Upper lobe of left lung (tissue), 6 donors: Measurements from ENCODE around the gene ZHX3. TPM values are rescaled to one million over a fixed set of nuclear protein-coding genes. Genes with fewer than 3 reads are reported as not detected.

Experiments used
- ATAC-seq, 2 donors: fragments of 200-7000 bp; cut with Tn5 transposase; one replicate each; pipeline ENCODE4 v1.9.1; 2022; ENCODE audit warnings: mild to moderate bottlenecking in 2 of 2, moderate library complexity in 2 of 2; ENCODE audit not compliant: low FRiP score in 2 of 2
- DNase-seq, 2 donors: peaks; one replicate each; pipeline ENCODE4 v3.0.0-alpha.2; 2019 to 2020
- H3K27ac ChIP-seq, 4 donors: fragments of 200-600 bp; sonication (generic); one replicate each; pipeline ENCODE4 v1.5.1; 2016 to 2019
- H3K27me3 ChIP-seq, 4 donors: fragments of 200-600 bp; sonication (generic); one replicate each; pipeline ENCODE4 v1.5.1; 2017 to 2019
- H3K36me3 ChIP-seq, 4 donors: fragments of 200-600 bp; sonication (generic); one replicate each; pipeline ENCODE4 v1.5.1; 2016 to 2019
- H3K4me1 ChIP-seq, 4 donors: fragments of 200-600 bp; sonication (generic); one replicate each; pipeline ENCODE4 v1.5.1; 2018 to 2019
- H3K4me3 ChIP-seq, 4 donors: fragments of 200-600 bp; sonication (generic); one replicate each; pipeline ENCODE4 v1.5.1; 2017 to 2019; ENCODE audit warnings: mild to moderate bottlenecking in 2 of 4, moderate library complexity in 1 of 4
- H3K9me3 ChIP-seq, 4 donors: fragments of 200-600 bp; sonication (generic); one replicate each; pipeline ENCODE4 v1.5.1; 2018 to 2019
- EP300 ChIP-seq, 4 donors: sonication (generic); formaldehyde crosslinking; IDR thresholded peaks; one replicate each; pipeline ENCODE4 v1.5.1; 2017; ENCODE audit warnings: antibody characterized with exemption in 4 of 4, control low read depth in 2 of 4
- POLR2A ChIP-seq, 4 donors: fragments of 450-650 bp; IDR thresholded peaks; one replicate each; pipeline ENCODE4 v1.5.1; 2016 to 2017; ENCODE audit warnings: antibody characterized with exemption in 4 of 4, mild to moderate bottlenecking in 2 of 4
- POLR2AphosphoS5 ChIP-seq, 2 donors: sonication (generic); formaldehyde crosslinking; IDR thresholded peaks; one replicate each; pipeline ENCODE4 v1.5.1; 2017; ENCODE audit warnings: antibody characterized with exemption in 2 of 2
- WGBS, 2 donors: methylation state at CpG; one replicate each; pipeline ENCODE4 v1.1.5; 2017 to 2018; 5-methylcytosine and 5-hydroxymethylcytosine counted together
- total RNA-seq, 6 donors: library from RNA; depleted of rRNA in 4 of 6; stranded (reverse); fragments of >200 nt in 4 of 6; gene quantifications; one replicate each; pipeline versions ENCODE4 v1.1.0 to v1.2.1, GENCODE V29; 2016 to 2021
- TF ChIP-seq, protein P1 (sequence below), 6 experiments: fragments of 450-650 bp in 4 of 6; fragments of 200-600 bp in 2 of 6; sonication (generic) in 2 of 6; IDR thresholded peaks; one replicate each; pipeline ENCODE4 v1.5.1; 2016 to 2019; ENCODE audit warnings: antibody characterized with exemption in 6 of 6
- donor health status: DM: no; HTN: no; CAD: no; lungs with moderate emphysema.
- donor health status: DM: no; HTN: yes; CAD: no; lungs with severe emphysema.

Gene ZHX3
- total RNA-seq, 6 donors from 2014 or later: 30.4 to 57.5 (median 44.9) TPM

DNA sequence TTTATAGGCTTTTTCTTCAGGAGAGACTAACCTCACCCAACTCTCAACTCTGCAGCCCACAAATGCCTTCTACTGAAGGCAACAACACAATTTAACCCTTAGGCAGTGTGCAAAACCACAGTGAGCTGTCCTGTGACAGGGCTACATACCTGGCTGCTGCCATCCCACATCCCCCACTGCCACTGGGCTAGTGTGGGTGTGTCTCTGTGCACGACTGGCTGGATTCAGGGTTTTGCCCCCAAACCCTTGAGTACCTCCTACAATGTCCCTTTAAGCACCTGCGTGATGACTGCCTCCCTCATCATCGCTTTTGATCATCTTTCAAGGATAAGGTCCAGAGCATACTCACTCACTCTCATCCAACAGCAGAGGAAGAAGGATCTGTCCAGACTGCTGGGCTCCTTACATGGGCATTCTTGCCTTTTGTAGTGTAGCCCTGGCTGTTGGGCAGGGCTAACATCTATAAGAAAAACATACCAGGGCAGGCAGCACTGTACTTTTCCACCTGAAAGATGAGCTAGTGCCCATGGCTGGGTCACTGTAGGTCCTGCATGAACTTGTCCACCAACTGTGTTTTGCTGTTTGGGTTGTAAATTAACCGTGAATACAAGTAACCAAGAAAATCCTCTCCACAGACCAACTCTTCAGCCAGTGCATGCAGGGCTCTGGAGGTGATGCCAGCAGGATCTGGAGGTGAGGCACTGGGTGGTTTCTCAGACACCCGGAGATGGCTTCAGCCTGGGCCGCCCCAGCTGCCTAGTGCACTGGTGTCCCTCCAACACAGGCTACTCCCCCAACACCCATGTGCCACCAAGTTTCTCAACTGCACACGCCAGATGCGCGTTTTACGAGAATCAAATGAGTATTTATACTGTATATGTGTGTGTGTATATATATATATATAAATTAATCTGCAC, 135.0 kb downstream of the ZHX3 start:
- peaks cover 0 to 14% (median 9%) of the 10 kb centered on the region in 4 donors for H3K4me1 ChIP-seq
- DNase-seq: no peak
- H3K4me3 ChIP-seq: no peak overlapping the region
- WGBS, 2 donors: 94% methylated on average over 9 to 10 of the region's 10 CpGs
- no peak overlapping the region for H3K27ac ChIP-seq
- no peak for ATAC-seq
- no peaks in the 10 kb centered on the region for H3K9me3 ChIP-seq
- no peaks in the 10 kb centered on the region for H3K27me3 ChIP-seq
- peaks cover 0 to 15% (median 6%) of the 10 kb centered on the region in 4 donors for H3K36me3 ChIP-seq
- TF ChIP-seq, protein P1, sequence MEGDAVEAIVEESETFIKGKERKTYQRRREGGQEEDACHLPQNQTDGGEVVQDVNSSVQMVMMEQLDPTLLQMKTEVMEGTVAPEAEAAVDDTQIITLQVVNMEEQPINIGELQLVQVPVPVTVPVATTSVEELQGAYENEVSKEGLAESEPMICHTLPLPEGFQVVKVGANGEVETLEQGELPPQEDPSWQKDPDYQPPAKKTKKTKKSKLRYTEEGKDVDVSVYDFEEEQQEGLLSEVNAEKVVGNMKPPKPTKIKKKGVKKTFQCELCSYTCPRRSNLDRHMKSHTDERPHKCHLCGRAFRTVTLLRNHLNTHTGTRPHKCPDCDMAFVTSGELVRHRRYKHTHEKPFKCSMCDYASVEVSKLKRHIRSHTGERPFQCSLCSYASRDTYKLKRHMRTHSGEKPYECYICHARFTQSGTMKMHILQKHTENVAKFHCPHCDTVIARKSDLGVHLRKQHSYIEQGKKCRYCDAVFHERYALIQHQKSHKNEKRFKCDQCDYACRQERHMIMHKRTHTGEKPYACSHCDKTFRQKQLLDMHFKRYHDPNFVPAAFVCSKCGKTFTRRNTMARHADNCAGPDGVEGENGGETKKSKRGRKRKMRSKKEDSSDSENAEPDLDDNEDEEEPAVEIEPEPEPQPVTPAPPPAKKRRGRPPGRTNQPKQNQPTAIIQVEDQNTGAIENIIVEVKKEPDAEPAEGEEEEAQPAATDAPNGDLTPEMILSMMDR (IDR thresholded peaks at IDR 0.05): no peak
- TF ChIP-seq POLR2AphosphoS5 (IDR thresholded peaks at IDR 0.05): no peak
- no peak for TF ChIP-seq POLR2A (IDR thresholded peaks at IDR 0.05)
- TF ChIP-seq EP300 (IDR thresholded peaks at IDR 0.05): no peak

DNA sequence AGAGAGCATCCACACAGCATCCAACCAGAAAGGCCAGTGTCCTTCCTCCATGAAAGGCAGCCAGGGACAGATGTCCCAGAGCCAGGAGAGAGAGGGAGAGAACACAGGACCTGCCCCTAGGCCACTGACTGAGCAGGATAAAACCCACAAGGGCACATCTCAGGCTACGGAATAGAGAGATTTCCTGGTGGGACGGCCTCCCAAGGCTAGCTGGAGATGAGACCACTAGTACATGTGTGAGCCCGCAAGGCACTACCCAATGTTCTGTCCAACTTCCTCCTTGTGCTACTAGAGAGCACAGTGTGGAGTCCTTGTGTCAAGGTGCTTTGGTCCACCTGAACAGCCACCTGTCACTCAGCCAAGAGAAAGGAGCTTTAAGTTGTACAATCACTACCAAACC, 136.0 kb downstream of the ZHX3 start:
- no peaks in the 10 kb centered on the region for H3K27me3 ChIP-seq
- 82 to 100% methylated on average over 3 of the region's 3 CpGs for WGBS, 2 donors
- peaks cover 0 to 14% (median 13%) of the 10 kb centered on the region in 4 donors for H3K4me1 ChIP-seq
- no peak overlapping the region for H3K4me3 ChIP-seq
- TF ChIP-seq POLR2A (IDR thresholded peaks at IDR 0.05): no peak
- no peak for TF ChIP-seq POLR2AphosphoS5 (IDR thresholded peaks at IDR 0.05)
- TF ChIP-seq, protein P1 (IDR thresholded peaks at IDR 0.05): no peak
- no peak for TF ChIP-seq EP300 (IDR thresholded peaks at IDR 0.05)
- H3K36me3 ChIP-seq: peaks cover 0 to 22% (median 9%) of the 10 kb centered on the region in 4 donors
- H3K27ac ChIP-seq: no peak overlapping the region
- H3K9me3 ChIP-seq: no peaks in the 10 kb centered on the region
- DNase-seq: peak in 1 of 2 donors; percentile 22
- no peak for ATAC-seq

DNA sequence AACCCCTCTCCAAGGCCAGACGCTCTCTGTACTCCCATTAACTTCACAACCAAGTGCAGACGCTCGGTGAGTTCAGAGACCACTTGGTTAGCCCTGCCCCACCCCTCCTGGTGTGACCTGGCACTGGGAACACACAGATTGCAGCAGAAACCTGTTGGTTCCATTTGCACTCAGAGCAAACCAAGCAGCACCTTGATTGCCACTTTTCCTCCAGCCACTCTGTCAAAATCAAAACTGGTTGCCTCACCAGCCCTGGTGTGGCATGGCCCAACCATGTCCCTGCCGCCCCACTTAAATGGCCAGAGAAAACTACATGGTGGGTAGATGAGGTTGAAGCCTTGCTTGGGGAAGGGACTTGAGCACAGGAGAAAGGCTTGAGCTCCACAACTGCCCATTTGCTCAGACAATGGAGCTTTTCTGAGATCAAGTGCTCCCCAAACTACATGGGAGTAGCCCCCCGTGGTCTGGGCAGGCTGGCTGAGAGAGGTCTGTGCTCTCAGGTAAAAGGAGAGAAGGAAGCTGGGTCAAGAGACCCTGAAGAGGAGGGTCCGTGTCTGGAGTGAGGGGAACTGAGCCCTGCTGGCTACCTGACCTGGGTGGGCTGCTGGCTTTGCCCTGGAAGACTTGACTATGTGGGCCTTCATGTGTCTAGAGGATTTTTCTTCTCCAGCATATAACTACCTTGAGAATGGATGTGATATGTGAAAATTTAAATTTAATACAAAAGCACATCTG, 136.8 kb downstream of the ZHX3 start:
- ATAC-seq: no peak
- Histone ChIP-seq H3K4me3 (no peak overlapping the region), H3K9me3 (no peaks in the 10 kb centered on the region), H3K27ac (peak overlapping the region in 2 of 4 donors; percentile 12 to 24), H3K27me3 (no peaks in the 10 kb centered on the region), H3K4me1 (peaks cover 0 to 14% (median 13%) of the 10 kb centered on the region in 4 donors), H3K36me3 (peaks cover 0 to 30% (median 13%) of the 10 kb centered on the region in 4 donors)
- TF ChIP-seq POLR2AphosphoS5 (IDR thresholded peaks at IDR 0.05) (no peak), POLR2A (IDR thresholded peaks at IDR 0.05) (no peak), EP300 (IDR thresholded peaks at IDR 0.05) (no peak)
- TF ChIP-seq, protein P1 (IDR thresholded peaks at IDR 0.05): no peak
- 84 to 85% methylated on average over 5 to 6 of the region's 6 CpGs for WGBS, 2 donors
- DNase-seq: peak in 1 of 2 donors; percentile 31

DNA sequence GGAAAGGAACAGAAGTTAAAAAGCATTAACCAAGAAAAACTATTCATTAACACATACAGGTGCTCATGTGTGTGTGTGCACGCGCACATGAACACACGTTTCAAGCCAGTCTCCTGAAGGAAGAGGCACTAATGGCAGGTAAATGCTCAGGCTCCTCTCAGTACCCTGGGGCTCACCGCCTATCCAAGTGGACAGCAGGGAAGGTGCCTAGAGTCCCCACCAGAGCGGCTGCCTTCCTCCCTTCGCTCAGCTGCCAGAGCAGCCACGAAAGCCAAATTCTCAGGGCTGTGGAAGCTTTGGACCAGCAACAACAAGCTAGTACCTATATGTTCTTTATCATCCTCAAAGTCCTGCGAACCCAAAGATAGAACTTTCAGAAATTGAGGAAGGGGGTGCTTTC, 137.6 kb downstream of the ZHX3 start:
- H3K27me3 ChIP-seq: no peaks in the 10 kb centered on the region
- H3K4me1 ChIP-seq: peaks cover 0 to 14% (median 13%) of the 10 kb centered on the region in 4 donors
- H3K9me3 ChIP-seq: no peaks in the 10 kb centered on the region
- 90 to 96% methylated on average over 8 of the region's 8 CpGs for WGBS, 2 donors
- H3K27ac ChIP-seq: no peak overlapping the region
- DNase-seq (peak in 1 of 2 donors; percentile 14), ATAC-seq (no peak)
- H3K4me3 ChIP-seq: no peak overlapping the region
- peaks cover 0 to 37% (median 19%) of the 10 kb centered on the region in 4 donors for H3K36me3 ChIP-seq
- TF ChIP-seq POLR2AphosphoS5 (IDR thresholded peaks at IDR 0.05) (no peak), EP300 (IDR thresholded peaks at IDR 0.05) (no peak), POLR2A (IDR thresholded peaks at IDR 0.05) (no peak)
- TF ChIP-seq, protein P1 (IDR thresholded peaks at IDR 0.05): no peak
